Activated naive CD8-positive, alpha-beta T cell treated with anti-CD3 and anti-CD28 coated beads for 36 hours (primary cell): ENCODE data around the gene MIR17HG. TPM values are rescaled to one million over a fixed set of nuclear protein-coding genes. Genes with fewer than 3 reads are reported as not detected.

Experiments
- DNase-seq: peaks from one replicate; pipeline ENCODE4 v3.0.0; 2021
- H3K27ac Mint-ChIP-seq: one replicate; pipeline ENCODE4 v1.8.0; 2022; ENCODE audit warnings: mild to moderate bottlenecking, moderate library complexity, mixed read lengths
- H3K27me3 Mint-ChIP-seq: one replicate; pipeline ENCODE4 v1.8.0; 2022; ENCODE audit warnings: mild to moderate bottlenecking, mixed read lengths
- H3K36me3 Mint-ChIP-seq: one replicate; pipeline ENCODE4 v1.8.0; 2021; ENCODE audit warnings: mild to moderate bottlenecking, mixed read lengths
- H3K4me1 Mint-ChIP-seq: one replicate; pipeline ENCODE4 v1.8.0; 2021; ENCODE audit warnings: mixed read lengths
- H3K4me3 Mint-ChIP-seq: one replicate; pipeline ENCODE4 v1.8.0; 2022; ENCODE audit warnings: mild to moderate bottlenecking, moderate library complexity, mixed read lengths
- H3K9me3 Mint-ChIP-seq: one replicate; pipeline ENCODE4 v1.8.0; 2022; ENCODE audit warnings: mixed read lengths
- total RNA-seq, 2 experiments: library from RNA; stranded (reverse); gene quantifications; one replicate each; pipeline ENCODE4 v1.2.3, GENCODE V29; 2021

MIR17HG gene
- total RNA-seq, 2 experiments from 2014 or later = 26.4 to 30.0 TPM

DNA sequence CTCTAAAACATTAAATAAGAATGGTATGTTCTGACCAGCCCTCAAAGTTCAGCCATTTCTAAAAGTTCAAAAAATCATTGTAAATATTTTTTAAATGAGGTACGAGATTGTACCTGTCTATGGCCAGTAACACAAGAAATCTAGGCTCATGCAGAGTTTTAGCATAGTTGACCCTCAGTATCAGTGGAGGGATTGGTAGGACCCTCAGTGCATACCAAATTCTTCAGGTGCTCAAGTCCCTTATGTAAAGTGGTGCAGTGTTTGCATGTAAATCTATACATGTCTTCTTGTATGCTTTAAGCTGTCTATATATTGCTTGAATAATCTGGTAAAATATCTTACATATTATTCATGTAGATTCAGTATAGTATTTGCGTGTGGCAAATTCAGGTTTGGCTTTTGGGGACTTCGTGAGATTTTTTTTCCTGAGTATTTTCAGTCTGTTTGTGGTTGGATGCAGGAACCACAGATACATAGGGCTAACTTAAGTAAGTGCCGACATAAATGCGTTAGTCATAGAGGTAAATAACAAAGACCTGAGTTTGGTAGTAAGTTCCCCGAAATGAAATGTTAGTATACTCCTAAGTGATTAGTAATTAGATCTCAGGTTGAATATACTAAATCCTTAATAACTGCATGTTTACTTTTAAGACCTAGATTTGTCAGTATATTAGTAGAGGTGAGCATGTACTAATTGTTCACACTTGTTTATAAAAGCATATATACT lies 7.8 kb downstream of the MIR17HG start:
- no peak for DNase-seq
- H3K36me3 Mint-ChIP-seq = peaks cover 73% of the 10 kb centered on the region
- H3K27me3 Mint-ChIP-seq = no peaks in the 10 kb centered on the region
- peak overlapping the region; percentile 76 for H3K27ac Mint-ChIP-seq
- H3K9me3 Mint-ChIP-seq = no peaks in the 10 kb centered on the region
- H3K4me3 Mint-ChIP-seq = no peak overlapping the region
- H3K4me1 Mint-ChIP-seq = peaks cover 50% of the 10 kb centered on the region

DNA sequence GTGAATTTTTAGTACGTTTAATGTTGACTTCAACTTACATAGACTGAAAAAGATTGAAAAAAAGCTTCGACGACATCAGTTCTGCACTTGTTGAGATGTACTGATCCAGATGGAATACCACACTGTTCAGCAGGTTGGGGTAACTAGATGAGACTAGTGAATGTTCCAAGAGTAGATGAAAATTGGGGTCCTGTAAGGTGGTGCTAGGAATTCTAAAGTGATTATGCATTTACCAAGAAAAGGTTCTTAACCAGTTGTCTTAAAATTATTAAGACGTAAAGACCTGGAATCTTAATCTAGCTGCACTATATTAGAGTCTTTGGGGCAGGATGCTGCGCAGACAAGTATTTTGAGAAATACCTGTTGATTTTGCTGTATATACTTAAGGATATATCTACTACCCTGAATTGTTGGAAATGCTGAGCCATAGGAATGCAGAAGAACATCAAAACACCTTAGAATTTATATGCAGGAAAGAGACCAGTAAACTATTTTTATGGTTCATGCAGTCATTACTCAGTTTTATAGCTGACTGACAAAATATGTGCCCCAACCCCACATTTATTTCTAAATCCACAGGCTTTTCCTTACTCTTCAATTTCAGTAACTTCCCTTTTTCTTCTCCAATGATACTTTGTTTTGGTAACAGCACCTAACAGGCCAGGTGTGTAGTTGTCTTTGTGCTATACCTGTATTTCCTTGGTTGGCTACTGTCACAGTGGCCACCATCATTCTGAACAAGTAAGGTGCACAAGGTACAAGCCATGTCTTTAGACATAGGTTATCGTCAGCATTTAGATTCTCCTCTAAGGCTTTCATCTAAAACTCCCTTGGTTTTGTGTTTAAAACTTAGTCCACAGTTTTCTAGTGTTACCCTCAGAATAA lies 8.6 kb downstream of the MIR17HG start:
- peaks cover 50% of the 10 kb centered on the region for H3K4me1 Mint-ChIP-seq
- H3K27ac Mint-ChIP-seq = peak overlapping the region; percentile 43

DNA sequence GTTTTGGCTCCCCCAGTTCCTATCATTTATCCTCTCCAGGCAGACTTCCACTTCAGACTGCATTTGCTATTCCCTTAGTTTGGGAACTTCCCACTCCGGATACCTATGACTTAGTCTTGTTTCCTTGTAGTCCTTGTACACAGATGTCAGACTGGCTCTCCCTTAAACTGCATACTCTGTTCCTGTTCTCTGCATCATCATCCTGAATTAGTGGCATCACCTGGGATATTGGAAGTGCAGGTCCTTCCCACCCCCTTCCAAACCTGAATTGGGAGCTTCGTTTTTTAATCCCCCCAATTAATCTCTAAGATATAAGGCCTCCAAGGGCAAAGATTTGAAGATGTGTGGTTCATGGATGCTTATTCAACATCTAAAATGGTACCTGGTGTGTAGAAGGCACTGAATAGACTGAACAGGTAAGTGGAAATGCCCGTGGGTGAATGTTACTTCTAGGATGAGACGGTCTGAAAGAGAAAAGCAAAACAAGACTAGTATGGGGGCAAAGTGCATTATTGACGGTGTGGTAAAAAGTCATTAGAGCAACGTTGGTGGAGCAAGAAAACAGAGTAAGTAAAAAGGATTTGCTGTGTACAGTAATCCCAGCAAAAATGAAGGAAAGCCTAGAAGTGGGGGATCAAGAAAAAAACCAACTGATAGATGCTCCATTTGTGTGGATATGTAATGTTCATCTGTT lies 9.6 kb downstream of the MIR17HG start:
- Mint-ChIP-seq H3K9me3 (no peaks in the 10 kb centered on the region), H3K4me1 (peaks cover 41% of the 10 kb centered on the region), H3K27me3 (no peaks in the 10 kb centered on the region), H3K27ac (peak overlapping the region; percentile 46), H3K4me3 (no peak overlapping the region), H3K36me3 (peaks cover 55% of the 10 kb centered on the region)
- DNase-seq = no peak

More for the DNA sequence above, 8.6 kb downstream of the MIR17HG start:
- DNase-seq = no peak
- H3K4me3 Mint-ChIP-seq = no peak overlapping the region
- H3K36me3 Mint-ChIP-seq = peaks cover 65% of the 10 kb centered on the region
- no peaks in the 10 kb centered on the region for H3K27me3 Mint-ChIP-seq
- H3K9me3 Mint-ChIP-seq = no peaks in the 10 kb centered on the region

DNA sequence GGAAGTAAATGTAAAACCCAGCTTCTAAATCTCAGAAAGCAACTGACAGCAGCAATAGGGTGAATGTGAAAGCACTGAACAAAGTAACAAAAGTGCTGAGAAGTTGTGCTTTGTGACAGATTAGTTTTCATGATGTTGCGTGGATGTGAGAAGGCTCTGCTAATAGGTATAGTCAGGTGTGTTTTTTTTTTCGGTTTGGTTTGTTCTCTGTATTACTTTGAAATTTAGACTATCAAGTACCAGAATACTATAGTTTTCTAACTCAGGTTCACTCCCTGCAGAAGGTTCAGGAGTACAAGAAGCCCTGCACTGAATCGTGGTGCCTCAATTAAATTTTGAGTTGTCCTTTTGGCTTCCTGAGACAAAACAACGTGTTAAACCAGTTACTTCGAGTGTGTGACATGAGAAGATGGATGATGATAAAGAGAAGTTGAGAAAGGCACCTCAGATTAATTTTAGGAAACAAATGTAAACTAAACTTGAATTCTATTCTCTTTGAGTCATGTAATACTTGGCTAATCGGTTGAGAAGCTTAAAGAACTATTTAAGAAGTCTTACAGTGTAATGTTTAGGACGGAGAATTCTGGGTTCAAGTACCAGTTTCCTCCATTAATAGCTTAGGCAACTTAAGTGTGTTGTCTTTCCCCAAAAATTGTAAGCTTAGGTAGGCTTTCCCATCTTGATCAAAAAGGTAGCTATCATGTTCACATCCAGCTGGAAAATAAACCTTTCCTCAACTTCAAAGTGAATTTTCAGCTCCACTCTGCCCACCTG lies 10.3 kb downstream of the MIR17HG start:
- H3K27me3 Mint-ChIP-seq = no peaks in the 10 kb centered on the region
- no peak for DNase-seq
- peaks cover 35% of the 10 kb centered on the region for H3K4me1 Mint-ChIP-seq
- peaks cover 49% of the 10 kb centered on the region for H3K36me3 Mint-ChIP-seq
- H3K4me3 Mint-ChIP-seq = no peak overlapping the region
- no peaks in the 10 kb centered on the region for H3K9me3 Mint-ChIP-seq
- H3K27ac Mint-ChIP-seq = peak overlapping the region; percentile 31

DNA sequence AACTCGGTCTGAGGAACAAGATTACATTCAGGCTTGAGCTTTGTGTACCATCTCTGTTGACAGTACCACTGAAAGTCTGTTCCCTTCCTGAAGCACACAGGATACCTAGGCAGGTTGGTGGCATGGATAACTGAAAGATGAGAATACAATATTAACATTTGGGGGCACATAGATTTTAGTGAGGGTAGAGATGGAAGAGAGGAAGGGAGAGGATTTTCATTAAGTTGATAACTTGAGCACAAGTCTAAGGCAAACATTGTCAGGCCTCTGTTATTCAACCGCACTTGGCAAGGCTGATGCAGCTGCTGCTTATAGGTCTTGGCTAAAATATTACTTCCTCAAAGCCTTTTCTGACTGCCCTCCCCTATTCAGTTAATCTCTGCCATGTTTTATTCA lies 10.9 kb downstream of the MIR17HG start:
- H3K9me3 Mint-ChIP-seq = no peaks in the 10 kb centered on the region
- no peaks in the 10 kb centered on the region for H3K27me3 Mint-ChIP-seq
- H3K4me3 Mint-ChIP-seq = no peak overlapping the region
- no peak for DNase-seq
- H3K36me3 Mint-ChIP-seq = peaks cover 43% of the 10 kb centered on the region
- H3K4me1 Mint-ChIP-seq = peaks cover 31% of the 10 kb centered on the region
- peak overlapping the region; percentile 31 for H3K27ac Mint-ChIP-seq

DNA sequence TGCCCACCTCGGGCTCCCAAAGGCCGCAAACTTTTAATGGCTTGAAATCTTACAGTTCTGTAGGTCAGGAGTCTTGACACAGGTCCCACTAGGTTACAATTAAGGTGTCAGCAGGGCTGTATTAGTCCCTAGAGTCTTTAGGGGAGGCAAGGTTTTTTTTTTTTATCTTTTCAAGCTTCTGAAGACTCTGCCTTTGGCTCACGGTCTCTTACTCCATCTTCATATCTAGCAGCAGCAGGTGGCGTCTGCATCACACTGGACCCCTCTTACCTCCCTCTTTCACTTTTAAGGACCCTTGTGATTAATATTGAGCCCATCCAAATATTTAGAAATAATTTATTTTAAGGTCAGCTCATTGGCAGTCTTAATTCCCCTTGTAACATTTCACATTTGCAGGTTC lies 11.6 kb downstream of the MIR17HG start:
- no peaks in the 10 kb centered on the region for H3K9me3 Mint-ChIP-seq
- H3K4me1 Mint-ChIP-seq = peaks cover 24% of the 10 kb centered on the region
- H3K27ac Mint-ChIP-seq = peak overlapping the region; percentile 59
- H3K4me3 Mint-ChIP-seq = no peak overlapping the region
- DNase-seq = no peak
- H3K27me3 Mint-ChIP-seq = no peaks in the 10 kb centered on the region
- H3K36me3 Mint-ChIP-seq = peaks cover 37% of the 10 kb centered on the region

DNA sequence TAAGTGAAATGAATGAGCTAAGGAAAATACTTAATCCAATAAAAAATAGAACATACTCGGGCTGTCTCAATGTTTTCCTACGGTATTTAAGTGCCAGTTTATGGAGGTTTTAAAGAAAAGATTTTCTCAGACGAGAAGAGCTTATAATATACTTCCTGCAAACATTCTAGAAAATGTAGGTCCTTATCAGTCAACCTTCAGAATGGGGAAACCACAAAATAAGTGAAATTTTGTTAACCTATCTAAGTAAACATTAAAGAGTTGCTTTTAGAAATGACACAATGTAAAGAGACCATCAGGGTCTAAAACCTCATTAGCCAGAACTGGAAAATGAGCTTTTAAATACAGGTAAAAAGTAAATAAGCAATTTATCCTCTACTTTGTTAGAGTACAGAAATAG lies 12.1 kb downstream of the MIR17HG start:
- Mint-ChIP-seq H3K27ac (peak overlapping the region; percentile 14), H3K4me3 (peak overlapping the region; percentile 9), H3K36me3 (peaks cover 32% of the 10 kb centered on the region), H3K27me3 (no peaks in the 10 kb centered on the region), H3K4me1 (peaks cover 21% of the 10 kb centered on the region), H3K9me3 (no peaks in the 10 kb centered on the region)
- DNase-seq = no peak

DNA sequence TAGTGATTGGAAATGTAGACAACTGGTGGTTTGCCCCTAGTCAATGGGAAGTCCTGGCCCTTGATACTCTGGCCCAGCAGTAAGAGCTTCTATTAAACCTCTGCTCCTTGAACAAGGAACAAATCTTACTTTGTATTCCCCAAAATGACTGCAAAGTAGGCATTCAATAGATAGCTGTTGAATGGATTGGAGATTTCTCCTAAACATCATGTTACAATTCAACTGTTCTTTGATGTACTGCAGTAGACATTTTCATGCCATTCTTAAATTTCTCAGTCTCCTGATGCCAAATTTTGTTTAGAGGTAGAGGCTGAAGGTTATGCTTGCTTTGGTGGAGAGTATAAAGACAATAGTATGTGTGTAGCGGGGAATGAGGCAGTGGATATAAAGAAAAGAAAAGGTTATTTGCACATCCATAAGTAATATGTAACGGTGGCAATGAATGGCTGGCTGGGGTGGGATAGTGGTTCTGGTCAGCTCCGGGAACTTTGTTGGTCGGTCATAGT lies 12.8 kb downstream of the MIR17HG start:
- Mint-ChIP-seq H3K36me3 (peaks cover 29% of the 10 kb centered on the region), H3K4me3 (no peak overlapping the region), H3K27ac (no peak overlapping the region), H3K4me1 (peaks cover 16% of the 10 kb centered on the region), H3K27me3 (no peaks in the 10 kb centered on the region), H3K9me3 (no peaks in the 10 kb centered on the region)
- DNase-seq = no peak

DNA sequence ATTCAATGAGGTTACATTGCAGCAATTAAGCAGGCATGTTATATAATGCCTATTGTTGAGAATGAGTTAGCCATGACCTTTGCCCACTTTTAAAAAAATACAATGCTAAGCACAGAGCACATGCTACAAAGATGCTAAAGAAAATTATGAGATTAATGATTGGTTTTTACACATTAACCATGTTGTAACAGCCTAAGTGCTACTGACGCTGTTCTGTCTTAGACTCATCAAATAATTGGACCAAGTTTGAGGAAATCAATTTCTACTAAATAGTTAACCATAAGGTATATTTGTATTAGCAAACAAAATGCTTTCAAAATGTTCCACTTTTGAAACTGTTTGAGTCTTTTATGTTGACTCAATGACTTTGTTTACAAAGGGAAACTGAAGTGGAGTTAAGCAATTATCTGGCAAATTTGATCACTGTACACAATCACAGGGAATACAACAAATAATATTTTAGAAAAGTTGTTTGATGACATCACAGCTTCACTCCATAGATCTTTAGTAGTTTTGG lies 14.3 kb downstream of the MIR17HG start:
- Mint-ChIP-seq H3K27me3 (no peaks in the 10 kb centered on the region), H3K9me3 (no peaks in the 10 kb centered on the region), H3K36me3 (peaks cover 18% of the 10 kb centered on the region), H3K4me1 (peaks cover 14% of the 10 kb centered on the region), H3K27ac (no peak overlapping the region), H3K4me3 (no peak overlapping the region)
- DNase-seq = no peak

DNA sequence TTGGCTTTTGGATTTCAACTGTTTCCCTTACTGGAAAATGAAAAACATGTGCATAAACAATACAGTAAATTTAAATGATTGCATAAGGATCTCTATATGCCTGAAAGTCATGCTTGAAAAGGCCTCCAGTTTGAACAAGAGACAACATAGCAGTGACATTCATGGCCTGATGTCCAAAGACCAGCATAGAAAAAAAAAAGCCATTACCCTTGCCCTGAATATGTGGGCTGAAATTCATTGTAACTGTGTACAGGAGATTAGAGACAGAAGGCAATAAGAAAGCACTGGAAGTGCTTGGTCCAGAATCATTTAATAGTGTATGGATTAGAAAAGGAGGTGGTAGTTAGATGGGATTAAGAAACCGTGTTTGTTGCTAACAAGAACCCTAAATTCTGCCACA lies 15.4 kb downstream of the MIR17HG start:
- Mint-ChIP-seq H3K4me3 (no peak overlapping the region), H3K27ac (peak overlapping the region; percentile 23), H3K9me3 (no peaks in the 10 kb centered on the region), H3K4me1 (peaks cover 12% of the 10 kb centered on the region), H3K27me3 (no peaks in the 10 kb centered on the region), H3K36me3 (peaks cover 12% of the 10 kb centered on the region)
- no peak for DNase-seq

DNA sequence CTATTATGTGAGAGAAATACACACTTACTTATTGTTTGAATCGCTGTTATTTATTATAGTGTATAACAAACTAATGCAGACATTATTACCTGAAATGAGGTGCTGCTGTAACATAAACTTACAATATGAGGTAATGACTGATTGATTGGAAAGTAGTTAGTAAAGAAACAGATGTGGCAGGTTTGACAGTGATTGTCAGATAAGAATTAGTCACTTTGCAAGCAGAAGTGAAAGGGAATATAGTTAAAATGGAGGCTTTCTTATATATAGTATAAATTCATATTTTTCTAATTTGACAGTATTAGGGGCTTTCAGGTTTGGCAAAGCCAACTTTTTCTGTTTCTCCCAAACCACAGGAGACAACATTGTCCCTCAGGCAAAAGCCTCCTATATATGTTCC lies 20.6 kb downstream of the MIR17HG start:
- H3K4me1 Mint-ChIP-seq = peaks cover 20% of the 10 kb centered on the region
- no peaks in the 10 kb centered on the region for H3K9me3 Mint-ChIP-seq
- H3K27me3 Mint-ChIP-seq = no peaks in the 10 kb centered on the region
- H3K27ac Mint-ChIP-seq = peak overlapping the region; percentile 32
- DNase-seq = no peak
- no peak overlapping the region for H3K4me3 Mint-ChIP-seq
- H3K36me3 Mint-ChIP-seq = peaks cover 8% of the 10 kb centered on the region

DNA sequence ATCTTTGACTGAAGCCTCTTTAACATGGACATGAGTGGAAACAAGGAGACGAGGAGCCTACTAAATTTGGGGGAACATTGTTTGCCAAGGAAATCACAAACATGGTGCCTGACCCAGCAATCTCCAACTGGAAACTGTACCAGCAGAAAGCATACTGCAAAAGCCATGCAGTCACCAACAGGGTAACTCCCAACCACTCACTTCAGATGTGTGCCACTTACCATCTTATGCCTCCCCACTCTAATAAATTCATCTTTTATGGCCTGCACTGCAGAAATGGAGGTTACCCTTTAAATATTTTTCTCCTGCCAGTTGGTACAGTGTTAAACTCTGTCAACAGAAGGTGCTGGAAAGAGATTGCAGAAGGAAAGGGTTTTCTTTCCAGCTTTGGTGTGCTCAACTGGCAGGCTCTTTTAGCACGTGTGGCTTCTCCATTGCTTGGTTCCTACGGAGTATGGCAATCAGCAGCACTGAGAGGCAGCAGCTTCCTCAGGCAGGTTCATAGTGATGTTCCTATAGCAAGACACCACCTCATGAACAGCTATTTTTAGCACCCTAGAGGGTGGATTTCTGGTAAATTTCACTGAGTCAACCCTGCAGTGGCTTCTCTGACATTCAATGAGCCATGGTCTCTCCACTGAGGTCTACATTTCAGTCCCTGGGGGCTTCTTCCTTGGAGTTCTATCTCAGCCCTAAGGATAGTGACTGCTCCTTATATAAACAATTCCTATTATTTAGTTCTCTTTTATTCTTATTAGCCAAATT lies 21.4 kb downstream of the MIR17HG start:
- no peak for DNase-seq
- Mint-ChIP-seq H3K27ac (peak overlapping the region; percentile 77), H3K4me1 (peaks cover 20% of the 10 kb centered on the region), H3K36me3 (peaks cover 8% of the 10 kb centered on the region), H3K4me3 (peak overlapping the region; percentile 20), H3K27me3 (no peaks in the 10 kb centered on the region), H3K9me3 (no peaks in the 10 kb centered on the region)

DNA sequence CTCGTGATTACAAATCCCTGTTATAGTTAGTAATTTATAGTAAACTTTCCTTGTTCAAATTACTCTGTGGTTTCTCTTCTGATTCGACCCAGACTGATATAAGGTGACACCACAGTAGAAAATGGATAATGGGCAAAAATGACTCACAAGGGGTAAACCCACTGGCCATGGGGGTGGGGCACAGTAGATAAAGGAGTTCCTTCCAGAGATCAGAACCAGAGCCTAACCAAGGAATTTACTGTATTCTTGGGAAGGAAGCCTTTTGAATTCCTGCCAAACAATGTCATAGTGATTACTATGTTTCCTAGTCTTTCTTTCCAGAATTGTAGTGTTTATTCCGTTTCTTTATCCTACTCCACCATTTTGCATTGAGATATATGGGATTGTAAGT lies 21.9 kb downstream of the MIR17HG start:
- H3K9me3 Mint-ChIP-seq = no peaks in the 10 kb centered on the region
- peak overlapping the region; percentile 7 for H3K27ac Mint-ChIP-seq
- H3K27me3 Mint-ChIP-seq = peaks cover 2% of the 10 kb centered on the region
- H3K4me1 Mint-ChIP-seq = peaks cover 20% of the 10 kb centered on the region
- peaks cover 8% of the 10 kb centered on the region for H3K36me3 Mint-ChIP-seq
- DNase-seq = peak; percentile 28
- H3K4me3 Mint-ChIP-seq = no peak overlapping the region

DNA sequence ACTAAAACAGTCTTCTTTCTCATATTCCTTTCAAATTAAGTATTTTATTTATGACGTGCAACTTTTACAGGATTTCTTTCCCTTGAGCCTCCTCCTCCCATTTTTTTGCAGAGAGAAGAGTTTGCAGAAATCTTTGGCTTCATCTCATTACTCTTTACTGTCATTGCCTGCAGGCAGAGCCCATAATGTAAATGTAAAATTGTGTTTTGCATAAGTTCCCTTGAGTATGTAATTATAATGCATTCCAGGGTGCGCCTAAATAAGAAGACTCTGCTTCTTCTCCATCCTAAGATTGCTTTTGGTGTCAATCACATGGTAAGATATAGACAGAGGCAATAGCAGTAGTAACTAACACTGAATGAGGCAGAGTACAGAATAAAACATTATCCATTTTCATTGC lies 23.0 kb downstream of the MIR17HG start:
- no peak for DNase-seq
- Mint-ChIP-seq H3K27me3 (peaks cover 3% of the 10 kb centered on the region), H3K27ac (no peak overlapping the region), H3K36me3 (peaks cover 8% of the 10 kb centered on the region), H3K4me1 (peaks cover 26% of the 10 kb centered on the region), H3K4me3 (no peak overlapping the region), H3K9me3 (no peaks in the 10 kb centered on the region)
